Measurements from ENCODE around the gene BLTP1.

GRCh38 chr4:122131562-122132157 is 20.5 kb upstream of the BLTP1 start:
- TF ChIP-seq CTCF (IDR thresholded peaks at IDR 0.05), result no peak
- TF ChIP-seq POLR2A (IDR thresholded peaks at IDR 0.05; ENCODE audit: low read depth), result no peak
- no peak for TF ChIP-seq POLR2AphosphoS5 (IDR thresholded peaks at IDR 0.05)
- TF ChIP-seq EP300 (IDR thresholded peaks at IDR 0.05), result no peak

Measured in esophagus muscularis mucosa (tissue), 4 donors.